GM23338 (cell line): ENCODE data around the gene RSPO1. TPM values are rescaled to one million over a fixed set of nuclear protein-coding genes. Genes with fewer than 3 reads are reported as not detected.

ENCODE experiments used
- ATAC-seq: fragments of 200-7000 bp; cut with Tn5 transposase; 3 replicates; pipeline ENCODE4 v1.9.1; 2020
- DNase-seq: peaks from one replicate; pipeline ENCODE4 v3.0.0-alpha.2; 2015; ENCODE audit warnings: low spot score
- H2AFZ ChIP-seq: fragments of 200-600 bp; sonication (generic); 2 replicates; pipeline ENCODE4 v1.8.0; 2016; ENCODE audit warnings: antibody characterized with exemption, mild to moderate bottlenecking, moderate library complexity
- H3F3A ChIP-seq: fragments of 200-600 bp; sonication (generic); replicated peaks from 2 replicates; pipeline ENCODE4 v1.8.0; 2017; ENCODE audit warnings: antibody characterized with exemption, mixed run types, low read depth
- H3K27ac ChIP-seq: fragments of 200-600 bp; sonication (generic); 2 replicates; pipeline ENCODE4 v1.6.1; 2016; ENCODE audit warnings: low read depth
- H3K27me3 ChIP-seq: fragments of 200-600 bp; sonication (generic); 2 replicates; pipeline ENCODE4 v1.8.0; 2016; ENCODE audit warnings: mild to moderate bottlenecking, mixed run types, moderate library complexity; ENCODE audit not compliant: insufficient read depth
- H3K36me3 ChIP-seq: fragments of 200-600 bp; sonication (generic); 2 replicates; pipeline ENCODE4 v1.8.0; 2016; ENCODE audit warnings: mild to moderate bottlenecking; ENCODE audit not compliant: insufficient read depth
- H3K4me1 ChIP-seq: fragments of 200-600 bp; sonication (generic); 2 replicates; pipeline ENCODE4 v1.8.0; 2016; ENCODE audit warnings: mild to moderate bottlenecking, moderate library complexity; ENCODE audit not compliant: insufficient read depth
- H3K4me2 ChIP-seq: fragments of 200-600 bp; sonication (generic); 2 replicates; pipeline ENCODE4 v1.7.1; 2017; ENCODE audit warnings: mixed run types
- H3K4me3 ChIP-seq: fragments of 200-600 bp; sonication (generic); 2 replicates; pipeline ENCODE4 v1.6.1; 2016; ENCODE audit warnings: mixed run types
- H3K79me2 ChIP-seq: fragments of 200-600 bp; sonication (generic); replicated peaks from 2 replicates; pipeline ENCODE4 v1.8.0; 2017; ENCODE audit warnings: mild to moderate bottlenecking; ENCODE audit not compliant: insufficient read depth
- H3K9me2 ChIP-seq: fragments of 200-600 bp; sonication (generic); 2 replicates; pipeline ENCODE4 v1.8.0; 2017; ENCODE audit not compliant: insufficient read depth
- H4K20me1 ChIP-seq: fragments of 200-600 bp; sonication (generic); replicated peaks from 2 replicates; pipeline ENCODE4 v1.8.0; 2017; ENCODE audit warnings: mild to moderate bottlenecking; ENCODE audit not compliant: insufficient read depth
- H3K27ac Mint-ChIP-seq: 2 replicates; pipeline ENCODE4 v1.8.0; 2020; ENCODE audit warnings: inconsistent platforms, mild to moderate bottlenecking, moderate library complexity, mixed read lengths
- H3K27me3 Mint-ChIP-seq: 3 replicates; pipeline ENCODE4 v1.8.0; 2022; ENCODE audit warnings: low read depth, mild to moderate bottlenecking, moderate library complexity, mixed read lengths, inconsistent platforms; ENCODE audit not compliant: insufficient read depth, poor library complexity
- H3K36me3 Mint-ChIP-seq: 3 replicates; pipeline ENCODE4 v1.8.0; 2021; ENCODE audit warnings: low read depth, mild to moderate bottlenecking, inconsistent platforms, moderate library complexity, mixed read lengths
- H3K4me1 Mint-ChIP-seq: 3 replicates; pipeline ENCODE4 v1.8.0; 2020; ENCODE audit warnings: mild to moderate bottlenecking, inconsistent platforms, mixed read lengths
- H3K4me3 Mint-ChIP-seq: 3 replicates; pipeline ENCODE4 v1.8.0; 2021; ENCODE audit warnings: moderate library complexity, mild to moderate bottlenecking, inconsistent platforms, mixed read lengths
- H3K9me3 Mint-ChIP-seq: 3 replicates; pipeline ENCODE4 v1.8.0; 2020; ENCODE audit warnings: moderate library complexity, mild to moderate bottlenecking, inconsistent platforms, mixed read lengths
- CREB1 ChIP-seq: fragments of 250-450 bp; sonication (Bioruptor Pico); IDR thresholded peaks from 2 replicates; pipeline ENCODE4 v1.5.0; 2020; ENCODE audit warnings: low read depth, mild to moderate bottlenecking, moderate library complexity
- ETS1 ChIP-seq: IDR thresholded peaks from 2 replicates; pipeline ENCODE4 v1.6.1; 2016; ENCODE audit warnings: antibody characterized with exemption
- EZH2 ChIP-seq: fragments of 200-600 bp; sonication (generic); IDR thresholded peaks from one replicate; pipeline ENCODE4 v1.8.0; 2017; ENCODE audit warnings: antibody characterized with exemption, mild to moderate bottlenecking, low read depth; ENCODE audit not compliant: unreplicated experiment
- EZH2phosphoT487 ChIP-seq: fragments of 200-600 bp; sonication (generic); IDR thresholded peaks from one replicate; pipeline ENCODE4 v1.8.1; 2018; ENCODE audit warnings: antibody characterized with exemption; ENCODE audit not compliant: unreplicated experiment
- JUNB ChIP-seq: IDR thresholded peaks from one replicate; pipeline ENCODE4 v1.6.1; 2016; ENCODE audit warnings: antibody characterized with exemption; ENCODE audit not compliant: unreplicated experiment
- NANOG ChIP-seq: IDR thresholded peaks from 2 replicates; pipeline ENCODE4 v1.6.1; 2016; ENCODE audit warnings: antibody characterized with exemption, borderline replicate concordance
- POLR2AphosphoS5 ChIP-seq: IDR thresholded peaks from 2 replicates; pipeline ENCODE4 v1.6.1; 2016; ENCODE audit warnings: antibody characterized with exemption, low read depth
- REST ChIP-seq: IDR thresholded peaks from one replicate; pipeline ENCODE4 v1.6.1; 2018; ENCODE audit warnings: antibody characterized with exemption; ENCODE audit not compliant: unreplicated experiment
- STAT1 ChIP-seq: IDR thresholded peaks from one replicate; pipeline ENCODE4 v1.6.1; 2016; ENCODE audit warnings: antibody characterized with exemption; ENCODE audit not compliant: unreplicated experiment
- ZNF331 ChIP-seq: fragments of 250-450 bp; sonication (Bioruptor Pico); IDR thresholded peaks from 2 replicates; pipeline ENCODE4 v1.5.0; 2020; ENCODE audit warnings: low read depth, mild to moderate bottlenecking, moderate library complexity
- polyA plus RNA-seq: library from polyadenylated mRNA; unstranded; fragments of >200 nt; fragmentation: Nextera tagmentation; extraction: Ambion mirVana; gene quantifications from 2 replicates; pipeline ENCODE4 v1.2.1, GENCODE V29; 2016
- total RNA-seq: library from RNA; depleted of rRNA; stranded (reverse); fragments of >200 nt; shearing (Covaris generic); gene quantifications from 2 replicates; pipeline ENCODE4 v1.2.3, GENCODE V29; 2014
- TF ChIP-seq, protein P1 (sequence below), 2 experiments: fragments of 200-600 bp in 1 of 2; sonication (generic) in 1 of 2; conservative IDR thresholded peaks; 2 replicates each; pipeline versions ENCODE4 v1.5.1 to v1.6.1; 2016 to 2017; ENCODE audit warnings: antibody characterized with exemption in 2 of 2, low read depth in 2 of 2, mild to moderate bottlenecking in 2 of 2, moderate library complexity in 1 of 2

Gene RSPO1
- total and polyA plus RNA-seq, 2 experiments from 2014 or later: 0.11 TPM; not detected in 1

- peaks cover 9% of the 10 kb centered on the region for H3K36me3 ChIP-seq
- no peak overlapping the region for H3K4me3 ChIP-seq
- DNase-seq (no peak), ATAC-seq (no peak)
- peaks cover 3% of the 10 kb centered on the region for H3F3A ChIP-seq
- no peak for TF ChIP-seq JUNB
- no peak for TF ChIP-seq CREB1
- TF ChIP-seq ZNF331 (CRISPR knock-in tag): no peak
- no peak for TF ChIP-seq EZH2
- TF ChIP-seq, protein P1, sequence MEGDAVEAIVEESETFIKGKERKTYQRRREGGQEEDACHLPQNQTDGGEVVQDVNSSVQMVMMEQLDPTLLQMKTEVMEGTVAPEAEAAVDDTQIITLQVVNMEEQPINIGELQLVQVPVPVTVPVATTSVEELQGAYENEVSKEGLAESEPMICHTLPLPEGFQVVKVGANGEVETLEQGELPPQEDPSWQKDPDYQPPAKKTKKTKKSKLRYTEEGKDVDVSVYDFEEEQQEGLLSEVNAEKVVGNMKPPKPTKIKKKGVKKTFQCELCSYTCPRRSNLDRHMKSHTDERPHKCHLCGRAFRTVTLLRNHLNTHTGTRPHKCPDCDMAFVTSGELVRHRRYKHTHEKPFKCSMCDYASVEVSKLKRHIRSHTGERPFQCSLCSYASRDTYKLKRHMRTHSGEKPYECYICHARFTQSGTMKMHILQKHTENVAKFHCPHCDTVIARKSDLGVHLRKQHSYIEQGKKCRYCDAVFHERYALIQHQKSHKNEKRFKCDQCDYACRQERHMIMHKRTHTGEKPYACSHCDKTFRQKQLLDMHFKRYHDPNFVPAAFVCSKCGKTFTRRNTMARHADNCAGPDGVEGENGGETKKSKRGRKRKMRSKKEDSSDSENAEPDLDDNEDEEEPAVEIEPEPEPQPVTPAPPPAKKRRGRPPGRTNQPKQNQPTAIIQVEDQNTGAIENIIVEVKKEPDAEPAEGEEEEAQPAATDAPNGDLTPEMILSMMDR (conservative IDR thresholded peaks at IDR 0.05; ENCODE audit: low read depth in 2 of 2): no peak
- TF ChIP-seq REST: no peak
- no peak for TF ChIP-seq NANOG
- TF ChIP-seq STAT1: no peak
- TF ChIP-seq POLR2AphosphoS5: no peak
- TF ChIP-seq ETS1: no peak
- no peaks in the 10 kb centered on the region for H3K9me2 ChIP-seq
- Mint-ChIP-seq H3K4me1 (peaks cover 6% of the 10 kb centered on the region), H3K36me3 (peaks cover 15% of the 10 kb centered on the region; the same call in 2 of the 3 replicates), H3K27ac (no peak overlapping the region), H3K9me3 (no peaks in the 10 kb centered on the region), H3K27me3 (peaks cover 9% of the 10 kb centered on the region), H3K4me3 (no peak overlapping the region)
- H3K27me3 ChIP-seq: no peaks in the 10 kb centered on the region
- H3K79me2 ChIP-seq: no peaks in the 10 kb centered on the region
- H3K4me1 ChIP-seq: no peaks in the 10 kb centered on the region
- H3K4me2 ChIP-seq: no peak overlapping the region
- no peak overlapping the region for H2AFZ ChIP-seq
- H3K27ac ChIP-seq: no peak overlapping the region
- no peaks in the 10 kb centered on the region; the same call in 1 of the 2 replicates for H4K20me1 ChIP-seq
These were observed 43.1 kb upstream of the RSPO1 start for GRCh38 chr1:37677808-37678207.

GRCh38 chr1:37677143-37677439 lies 42.4 kb upstream of the RSPO1 start:
- Histone ChIP-seq H3K4me3 (no peak overlapping the region), H4K20me1 (no peaks in the 10 kb centered on the region), H3K9me2 (no peaks in the 10 kb centered on the region), H2AFZ (peak overlapping the region; percentile 34; the same call in 1 of the 2 replicates), H3F3A (no peaks in the 10 kb centered on the region), H3K4me2 (no peak overlapping the region), H3K27me3 (no peaks in the 10 kb centered on the region), H3K27ac (no peak overlapping the region), H3K4me1 (no peaks in the 10 kb centered on the region), H3K79me2 (no peaks in the 10 kb centered on the region), H3K36me3 (peaks cover 6% of the 10 kb centered on the region)
- ATAC-seq: no peak
- Mint-ChIP-seq H3K9me3 (no peaks in the 10 kb centered on the region), H3K27ac (no peak overlapping the region), H3K27me3 (peaks cover 9% of the 10 kb centered on the region), H3K4me1 (peaks cover 6% of the 10 kb centered on the region), H3K4me3 (no peak overlapping the region), H3K36me3 (peaks cover 8% of the 10 kb centered on the region; the same call in 2 of the 3 replicates)
- DNase-seq: no peak
- no peak for TF ChIP-seq EZH2phosphoT487
- TF ChIP-seq, protein P1 (conservative IDR thresholded peaks at IDR 0.05; ENCODE audit: low read depth in 2 of 2): no peak
- TF ChIP-seq CREB1: no peak
- TF ChIP-seq JUNB: no peak
